AG08395 (cell line): ENCODE measurements around the gene ZNF506.
"Not testable (repeated sequence)": the region's sequence is repeated elsewhere in the genome, so short reads cannot be mapped to it uniquely, and the experiment has no call there.

ENCODE experiments used
- DNase-seq: peaks from one replicate; pipeline ENCODE4 v3.0.0; 2012; ENCODE audit warnings: mixed read lengths, low spot score

The ZNF506 gene

DNA sequence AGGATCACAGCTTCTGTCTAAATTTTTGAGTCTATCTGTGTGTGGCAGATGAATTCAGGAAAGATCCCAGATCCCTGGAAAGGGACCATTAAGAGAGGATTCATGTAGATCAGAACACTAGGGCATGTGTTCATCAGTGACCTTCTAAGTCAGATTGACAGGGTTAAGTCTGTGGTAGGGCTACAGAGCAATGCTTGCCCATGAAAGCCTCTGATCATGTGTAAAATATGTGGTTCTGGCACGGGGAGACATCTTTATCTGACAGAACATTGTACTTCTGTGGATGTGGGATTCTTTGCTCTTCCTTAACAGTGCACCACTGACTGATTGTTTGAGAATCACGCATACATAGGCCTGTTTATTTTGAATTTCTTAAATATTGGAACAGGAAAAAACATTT is 42.9 kb downstream of the ZNF506 start:
- DNase-seq: no peak

- DNase-seq: no peak
Measured at GRCh38 chr19:19777692-19778091, 43.9 kb downstream of the ZNF506 start.

DNA sequence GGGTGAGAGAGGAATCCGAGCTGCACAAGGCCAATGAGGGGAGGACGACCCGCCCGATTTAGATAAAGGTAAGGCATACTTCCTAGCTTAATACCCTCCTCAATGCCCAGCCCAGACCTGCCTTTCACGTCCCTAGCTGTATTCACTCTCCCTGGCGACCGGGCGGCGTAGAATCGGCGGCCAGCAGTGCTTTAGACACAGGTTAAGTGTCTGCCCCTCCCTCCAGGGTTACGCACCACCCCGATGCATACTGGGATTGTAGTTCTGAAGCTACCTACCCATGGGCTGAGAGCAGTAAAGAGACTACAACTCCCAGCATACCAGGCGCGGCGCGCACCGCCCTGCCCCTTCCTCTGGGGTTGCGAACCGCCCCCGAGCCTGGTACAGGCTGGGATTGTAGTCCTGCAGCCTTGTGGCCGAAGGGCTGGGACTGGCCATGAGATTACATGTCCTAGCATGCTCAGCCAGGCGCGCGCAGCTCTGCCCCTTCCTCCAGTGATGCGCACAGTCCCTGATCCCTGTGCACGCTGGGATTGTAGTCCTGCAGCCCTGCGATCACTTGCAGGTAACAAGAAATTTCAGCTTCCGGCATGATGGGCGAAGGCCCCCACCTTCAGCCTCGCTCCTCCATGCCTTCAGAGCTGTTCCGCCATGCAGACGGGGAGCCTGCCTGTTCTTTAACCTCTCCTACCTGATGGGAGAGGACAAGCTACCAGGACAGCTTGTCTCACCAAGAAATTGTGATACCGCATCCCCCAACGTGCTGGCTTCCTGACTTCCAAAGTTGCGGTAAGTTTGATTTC is 45.1 kb downstream of the ZNF506 start:
- DNase-seq: peak; percentile 96

DNA sequence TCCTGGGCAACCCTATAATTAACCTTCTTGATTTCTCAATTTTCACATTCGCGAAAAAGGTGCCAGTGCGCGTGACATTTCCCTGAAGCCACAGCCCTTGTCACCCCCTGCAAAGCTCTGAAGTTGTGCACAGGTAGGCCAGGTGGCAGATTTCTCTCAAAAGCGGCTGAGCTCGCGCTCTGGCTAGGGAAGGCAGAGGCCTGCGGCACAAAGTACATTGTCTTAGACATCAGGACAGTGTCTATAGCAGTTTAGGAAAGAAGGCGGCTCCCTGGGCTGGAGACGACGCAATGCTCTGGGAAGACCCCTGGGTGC is 45.7 kb downstream of the ZNF506 start:
- no peak for DNase-seq

GRCh38 chr19:19774354-19775033 is 47.1 kb downstream of the ZNF506 start:
- no peak for DNase-seq

DNA sequence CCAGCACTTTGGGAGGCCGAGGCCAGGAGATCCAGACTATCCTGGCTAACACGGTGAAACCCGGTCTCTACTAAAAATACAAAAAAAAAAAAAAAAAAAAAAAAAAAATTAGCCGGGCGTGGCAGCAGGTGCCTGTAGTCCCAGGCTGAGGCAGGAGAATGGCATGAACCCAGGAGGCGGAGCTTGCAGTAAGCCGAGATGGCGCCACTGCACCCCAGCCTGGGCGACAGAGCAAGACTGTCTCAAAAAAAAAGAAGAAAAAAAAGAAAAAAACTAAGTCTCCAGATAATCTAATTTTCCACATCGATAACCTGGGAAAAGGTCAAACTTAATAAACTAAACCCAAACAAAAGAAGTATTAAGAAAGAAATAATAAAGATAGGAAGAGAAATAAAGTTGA is 49.6 kb downstream of the ZNF506 start:
- not testable (repeated sequence) for DNase-seq

- DNase-seq: not testable (repeated sequence)
Measured at GRCh38 chr19:19769971-19770370, 51.6 kb downstream of the ZNF506 start.

GRCh38 chr19:19758164-19758563 is 63.4 kb downstream of the ZNF506 start:
- DNase-seq: no peak

DNA sequence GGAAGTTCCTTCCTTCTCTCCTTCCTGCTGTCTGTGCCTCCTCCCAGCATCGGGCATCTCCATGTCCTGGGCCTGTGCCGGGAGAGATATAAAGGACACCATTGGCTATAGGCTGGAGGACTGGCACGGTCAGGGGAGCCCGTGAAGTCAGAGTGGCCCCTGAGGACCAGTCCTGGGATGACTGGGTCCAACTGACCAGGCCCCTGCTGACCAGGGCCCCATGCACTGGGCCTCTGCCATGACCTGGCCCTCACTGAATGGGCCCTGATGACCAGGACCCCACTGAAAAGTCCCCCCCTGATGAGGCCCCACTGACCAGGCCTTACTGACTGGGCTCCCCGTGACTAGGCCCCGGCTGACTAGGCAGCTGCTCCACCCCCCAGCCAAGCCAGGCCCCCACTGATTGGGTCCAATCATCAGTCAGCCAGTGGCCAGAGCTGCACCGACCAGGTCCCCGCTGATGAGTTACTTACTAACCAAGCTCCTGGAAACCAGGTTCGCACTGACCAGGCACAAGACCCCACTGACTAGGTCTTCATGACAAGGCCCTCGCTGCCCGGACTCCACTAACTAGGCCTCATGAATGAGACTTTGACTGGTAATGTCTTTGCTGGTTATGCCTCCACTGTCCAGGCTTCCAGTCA is 68.7 kb downstream of the ZNF506 start:
- no peak for DNase-seq

GRCh38 chr19:19751846-19752245 is 69.7 kb downstream of the ZNF506 start:
- no peak for DNase-seq

DNA sequence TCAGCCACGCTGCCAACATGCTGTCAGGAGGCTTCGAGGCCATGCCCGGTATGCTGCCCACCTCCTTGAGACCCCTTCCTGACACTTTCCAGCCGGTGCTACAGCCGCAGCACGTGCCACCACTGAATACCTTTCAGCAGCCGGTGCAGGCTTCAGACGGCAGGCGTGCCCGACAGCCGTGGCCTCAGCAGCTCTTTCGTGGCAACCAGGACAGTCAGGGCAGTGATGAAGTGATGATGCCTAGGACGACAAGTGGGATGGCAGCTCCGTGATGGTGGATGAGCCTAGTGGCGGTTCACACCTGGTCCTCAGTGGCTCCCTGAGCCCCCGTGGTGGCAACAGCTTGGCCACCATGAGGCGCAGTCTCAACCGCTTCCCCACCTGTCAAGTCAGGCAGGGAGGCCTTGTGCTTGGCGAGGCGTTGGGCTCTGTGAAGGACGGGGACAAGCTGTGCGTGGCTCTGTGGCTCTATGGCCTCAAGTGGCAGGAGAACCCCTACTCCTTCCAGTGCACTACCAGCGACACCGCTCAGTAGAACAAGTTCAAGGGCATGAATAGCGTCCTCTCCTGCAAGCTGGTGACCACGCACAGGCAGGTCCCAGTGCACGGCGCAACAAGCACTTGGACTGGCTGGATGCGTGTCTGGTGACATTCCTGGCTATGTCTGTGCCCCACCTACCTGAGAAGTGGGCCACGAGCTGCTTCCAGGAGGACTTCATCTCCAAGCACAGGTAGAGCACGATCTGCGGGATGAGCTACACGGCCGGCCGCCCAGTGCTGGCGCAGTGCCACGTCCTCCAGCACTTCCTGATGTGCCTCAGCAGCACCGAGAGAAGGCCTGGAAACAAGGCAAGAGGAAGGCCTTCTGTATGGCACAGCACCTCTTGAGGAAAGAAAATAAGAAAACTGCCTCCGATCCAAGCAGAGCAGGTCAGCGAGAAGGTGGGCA is 70.4 kb downstream of the ZNF506 start:
- no peak for DNase-seq

DNA sequence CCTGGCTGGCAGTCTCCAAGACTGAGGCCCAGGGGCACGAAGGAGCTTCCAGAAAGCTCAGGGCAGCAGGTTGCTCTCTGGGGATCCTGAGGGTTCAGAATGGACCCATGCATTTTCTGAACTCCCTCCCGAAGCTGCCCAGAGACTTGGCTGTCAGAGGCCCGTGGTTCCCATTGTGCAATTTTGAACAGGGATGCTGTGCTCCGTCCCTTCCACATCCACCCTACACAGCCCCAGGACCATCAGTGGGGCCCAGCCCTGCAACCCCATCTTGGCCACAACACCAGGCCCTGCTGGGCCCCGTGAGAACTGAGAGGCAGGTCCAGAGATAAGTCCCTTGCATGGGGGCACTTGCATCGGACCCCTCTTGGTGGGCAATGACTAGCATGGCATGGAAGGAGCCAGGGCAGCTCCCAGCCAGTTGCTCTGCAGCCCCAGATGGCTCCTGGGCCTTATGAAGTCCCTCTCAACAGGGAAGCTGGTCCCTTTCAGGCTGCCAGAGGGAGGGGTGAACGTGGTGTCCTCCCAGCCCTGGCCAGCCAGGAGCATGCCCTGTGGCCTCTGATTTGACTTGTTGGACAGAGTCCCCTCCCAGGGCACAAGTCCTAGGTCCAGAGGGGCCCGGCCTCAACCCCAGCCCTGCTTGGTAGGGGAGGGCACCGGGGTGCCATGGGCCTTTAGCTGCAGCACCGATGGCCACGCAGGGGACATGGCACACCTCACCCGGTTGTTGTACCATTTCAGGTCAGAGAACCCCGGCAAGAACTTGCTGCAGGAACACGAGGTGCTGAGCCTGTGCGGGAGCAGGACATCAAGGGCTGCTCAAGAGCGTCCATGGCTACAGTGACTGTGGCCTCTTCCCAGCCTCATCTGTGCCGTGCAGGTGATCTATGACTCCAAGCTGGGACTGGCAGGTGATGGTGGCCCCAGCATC is 71.4 kb downstream of the ZNF506 start:
- DNase-seq: no peak

DNA sequence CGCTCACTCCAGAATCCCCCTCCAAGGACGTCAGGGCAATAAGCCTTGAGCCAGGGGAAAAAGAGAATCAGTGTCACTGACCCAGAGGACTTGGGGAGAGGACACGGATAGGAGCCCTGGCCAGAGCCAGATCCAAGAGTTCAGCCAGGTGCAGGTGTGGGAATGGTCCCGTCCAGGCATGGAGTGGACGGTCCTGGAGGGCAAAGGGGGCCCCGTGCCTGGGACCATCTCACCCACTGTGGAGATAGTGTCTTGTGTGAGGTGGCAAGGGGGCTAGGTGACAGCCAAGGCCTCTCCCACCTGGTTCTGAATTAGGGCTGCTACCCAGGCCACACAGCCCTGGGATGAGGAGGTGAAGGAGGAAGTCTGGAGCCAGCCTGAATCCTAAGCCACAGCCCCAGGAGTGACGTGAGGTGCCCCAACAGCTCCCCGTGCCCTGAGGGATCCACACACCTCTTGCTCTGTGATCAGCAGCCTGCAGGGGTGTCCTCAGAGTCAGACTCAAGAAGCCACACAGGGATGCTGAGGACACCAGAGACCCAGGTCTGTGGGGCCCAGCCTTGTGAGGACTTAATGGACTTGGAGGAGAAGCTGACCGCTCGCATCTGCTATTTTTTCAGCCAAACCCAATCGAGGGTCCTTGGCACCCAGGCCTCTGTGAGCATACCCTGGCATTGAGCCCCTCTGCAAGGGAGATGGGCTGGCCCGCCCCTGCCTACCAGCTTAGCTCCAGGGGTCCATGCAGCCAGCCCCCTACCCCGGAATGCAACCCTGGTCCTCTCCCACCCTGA is 72.2 kb downstream of the ZNF506 start:
- DNase-seq: no peak

DNA sequence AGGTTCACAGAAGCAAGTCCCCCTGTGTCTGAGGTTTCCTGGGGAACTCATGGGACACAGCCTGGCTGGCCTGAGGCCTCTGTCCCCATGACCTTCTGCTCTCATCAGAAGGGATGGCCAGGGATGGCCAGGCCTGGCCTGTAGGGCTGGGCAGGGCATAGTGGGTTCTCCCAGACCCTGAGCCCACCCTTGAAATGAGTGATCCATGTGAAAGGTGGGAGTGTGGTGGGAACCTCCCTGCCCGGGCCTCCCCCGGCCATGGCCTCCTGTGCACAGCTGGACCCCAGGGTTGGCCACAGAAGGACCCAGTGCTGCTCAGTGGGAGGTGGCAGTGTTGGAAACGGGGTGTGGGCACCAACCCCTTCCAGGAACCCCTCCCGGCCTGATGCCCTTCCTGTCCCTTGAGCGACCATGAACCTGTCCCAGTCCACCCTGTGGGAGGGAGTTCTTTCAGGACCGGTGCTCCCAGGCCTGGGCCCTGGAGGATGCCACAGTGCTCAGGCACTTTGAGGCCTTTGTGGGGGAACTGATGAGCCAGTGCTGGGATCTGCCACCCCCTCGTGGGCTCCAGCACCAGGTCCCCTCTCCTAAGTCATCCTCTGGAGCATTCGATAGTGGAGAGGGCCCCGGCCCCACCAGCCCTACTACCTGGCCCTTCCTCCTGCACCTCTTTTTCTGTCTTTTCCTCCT is 73.2 kb downstream of the ZNF506 start:
- DNase-seq: no peak

- DNase-seq: no peak
Measured at GRCh38 chr19:19747357-19748220, 74.0 kb downstream of the ZNF506 start.

- no peak for DNase-seq
Measured at GRCh38 chr19:19746286-19747213, 75.0 kb downstream of the ZNF506 start.

DNA sequence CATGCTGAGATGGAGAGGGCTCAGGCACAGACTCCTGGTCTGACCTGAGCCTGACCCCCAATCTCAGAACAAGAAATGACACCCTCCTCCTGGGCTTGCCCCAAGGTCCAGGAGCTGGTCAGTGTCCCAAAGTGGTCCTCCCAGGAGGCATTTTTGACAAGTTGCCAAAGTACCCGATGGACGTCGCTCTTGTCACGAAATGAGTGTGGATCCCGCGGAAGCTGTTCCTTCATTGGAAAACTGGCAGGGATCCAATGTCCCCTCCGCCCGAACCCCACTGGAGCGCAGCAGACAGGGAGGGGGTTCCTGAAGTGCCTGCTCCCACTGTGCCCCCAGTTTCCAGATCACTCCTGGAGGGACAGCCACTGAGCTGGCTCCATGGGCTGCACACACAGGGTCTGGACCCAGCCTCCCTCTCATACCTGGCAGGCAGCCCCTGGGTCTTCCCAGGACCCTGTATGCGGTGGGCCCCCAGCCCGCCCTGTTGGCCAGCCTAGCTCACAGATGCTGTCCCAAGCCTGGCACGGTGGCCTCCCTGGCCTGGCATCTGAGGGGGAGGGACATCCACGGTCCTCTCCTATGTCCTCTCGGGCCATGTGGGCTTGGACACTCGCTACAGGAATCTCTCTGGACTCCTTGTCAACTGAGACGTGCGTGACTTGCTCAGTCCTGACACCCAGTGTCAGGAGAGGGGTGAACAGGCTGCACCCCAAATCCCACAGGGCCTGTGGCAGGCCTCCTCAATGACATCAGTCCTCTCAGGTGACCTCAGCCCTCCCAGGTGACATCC is 75.9 kb downstream of the ZNF506 start:
- DNase-seq: no peak
